ENCODE measurements around the gene EOGT.

GRCh38 chr3:69008980-69009379 is 4.5 kb downstream of the EOGT start:
- TF ChIP-seq CREB1 (CRISPR knock-in tag; IDR thresholded peaks at IDR 0.05; ENCODE audit: low read depth) (no peak), CTCF (conservative IDR thresholded peaks at IDR 0.05; ENCODE audit: low read depth in 2 of 2) (0 out of 4 replicates have a peak, but pooled peaks of 1 of the 2 experiments have one; percentile 0), ETS1 (IDR thresholded peaks at IDR 0.05) (no peak), REST (IDR thresholded peaks at IDR 0.05; ENCODE audit: unreplicated experiment) (no peak), EZH2 (IDR thresholded peaks at IDR 0.05; ENCODE audit: low read depth, unreplicated experiment) (no peak), POLR2AphosphoS5 (IDR thresholded peaks at IDR 0.05; ENCODE audit: low read depth) (no peak), NANOG (IDR thresholded peaks at IDR 0.05; ENCODE audit: borderline replicate concordance) (peak; percentile 49; the same call in 1 of the 2 replicates), EZH2phosphoT487 (IDR thresholded peaks at IDR 0.05; ENCODE audit: unreplicated experiment) (no peak), JUNB (IDR thresholded peaks at IDR 0.05; ENCODE audit: unreplicated experiment) (no peak), ZNF462 (CRISPR knock-in tag; IDR thresholded peaks at IDR 0.05) (peak; percentile 96), ZNF331 (CRISPR knock-in tag; IDR thresholded peaks at IDR 0.05; ENCODE audit: low read depth) (no peak)

Data from GM23338 (cell line).